Tibial artery (tissue), 4 donors: ENCODE results near the gene PCA3.

Experiments
- DNase-seq, 2 donors: peaks; one replicate each; pipeline ENCODE4 v3.0.0-alpha.2; 2019
- H3K27ac ChIP-seq, 2 donors: fragments of 200-600 bp; sonication (generic) in 1 of 2; 1 replicate in 1 of 2; 2 replicates in 1 of 2; pipeline ENCODE4 v1.5.1; 2018 to 2019; ENCODE audit warnings: mild to moderate bottlenecking in 1 of 2
- H3K27me3 ChIP-seq, 2 donors: fragments of 200-600 bp; sonication (generic) in 1 of 2; one replicate each; pipeline versions ENCODE4 v1.5.1 to v1.6.0; 2016 to 2019
- H3K36me3 ChIP-seq, 3 donors: fragments of 200-600 bp; sonication (generic) in 2 of 3; one replicate each; pipeline ENCODE4 v1.5.1; 2016 to 2019; ENCODE audit warnings: mild to moderate bottlenecking in 2 of 3
- H3K4me1 ChIP-seq, 4 donors: fragments of 200-600 bp; sonication (generic) in 2 of 4; 1 replicate in 3 of 4; 2 replicates in 1 of 4; pipeline ENCODE4 v1.5.1; 2016 to 2019
- H3K4me3 ChIP-seq, 2 donors: fragments of 200-600 bp; sonication (generic) in 1 of 2; 1 replicate in 1 of 2; 2 replicates in 1 of 2; pipeline ENCODE4 v1.5.1; 2018 to 2019; ENCODE audit warnings: mild to moderate bottlenecking in 2 of 2
- H3K9me3 ChIP-seq, 3 donors: fragments of 200-600 bp; sonication (generic) in 1 of 3; one replicate each; pipeline ENCODE4 v1.5.1; 2016 to 2019
- CTCF ChIP-seq, 2 experiments: fragments of 200-600 bp in 1 of 2; fragments of 450-650 bp in 1 of 2; IDR thresholded peaks; one replicate each; pipeline ENCODE4 v1.5.1; 2017 to 2019; ENCODE audit warnings: antibody characterized with exemption in 2 of 2, mild to moderate bottlenecking in 1 of 2, moderate library complexity in 1 of 2
- intact Hi-C: fragments of 100-400 bp; cut with DNase I; formaldehyde crosslinking; loops from one replicate; pipeline ENCODE4 v1.15.0; 2023; ENCODE audit warnings: low total_unique reads

Gene PCA3

GRCh38 chr9:76789840-76790239 lies 25.6 kb downstream of the PCA3 start:
- Histone ChIP-seq H3K9me3 (no peaks in the 10 kb centered on the region), H3K27me3 (no peaks in the 10 kb centered on the region), H3K4me1 (peaks cover 0 to 19% (median 0%) of the 10 kb centered on the region in 4 donors), H3K4me3 (no peak overlapping the region), H3K27ac (no peak overlapping the region), H3K36me3 (peaks cover 8 to 9% (median 8%) of the 10 kb centered on the region in 3 donors)
- intact Hi-C loops = no loop called here
- no peak for DNase-seq
- TF ChIP-seq CTCF (IDR thresholded peaks at IDR 0.05) = no peak

GRCh38 chr9:76793784-76794431 lies 29.7 kb downstream of the PCA3 start:
- Histone ChIP-seq H3K27me3 (no peaks in the 10 kb centered on the region), H3K4me1 (peaks cover 0 to 5% (median 0%) of the 10 kb centered on the region in 4 donors), H3K9me3 (no peaks in the 10 kb centered on the region), H3K4me3 (no peak overlapping the region), H3K27ac (no peak overlapping the region), H3K36me3 (peaks cover 0 to under 1% (median 0%) of the 10 kb centered on the region in 3 donors)
- no peak for DNase-seq
- intact Hi-C loops = no loop called here
- no peak for TF ChIP-seq CTCF (IDR thresholded peaks at IDR 0.05)

GRCh38 chr9:76796296-76796695 lies 32.1 kb downstream of the PCA3 start:
- Histone ChIP-seq H3K4me3 (no peak overlapping the region), H3K4me1 (peaks cover 0 to 5% (median 0%) of the 10 kb centered on the region in 4 donors), H3K27ac (no peak overlapping the region), H3K36me3 (no peaks in the 10 kb centered on the region), H3K9me3 (no peaks in the 10 kb centered on the region), H3K27me3 (no peaks in the 10 kb centered on the region)
- intact Hi-C loops = no loop called here
- no peak for DNase-seq
- no peak for TF ChIP-seq CTCF (IDR thresholded peaks at IDR 0.05)

- Histone ChIP-seq H3K4me1 (peaks cover 0 to 5% (median 0%) of the 10 kb centered on the region in 4 donors), H3K9me3 (no peaks in the 10 kb centered on the region), H3K4me3 (no peak overlapping the region), H3K27me3 (no peaks in the 10 kb centered on the region), H3K27ac (no peak overlapping the region), H3K36me3 (no peaks in the 10 kb centered on the region)
- intact Hi-C loops = no loop called here
- no peak for TF ChIP-seq CTCF (IDR thresholded peaks at IDR 0.05)
- no peak for DNase-seq
Measured at GRCh38 chr9:76798527-76798926, 34.3 kb downstream of the PCA3 start.

- no peaks in the 10 kb centered on the region for H3K9me3 ChIP-seq
- no peak for TF ChIP-seq CTCF (IDR thresholded peaks at IDR 0.05)
- no peak for DNase-seq
- peaks cover 0 to 8% (median 5%) of the 10 kb centered on the region in 3 donors for H3K36me3 ChIP-seq
- no peak overlapping the region for H3K4me3 ChIP-seq
- H3K4me1 ChIP-seq = peaks cover 0 to 5% (median 0%) of the 10 kb centered on the region in 4 donors
- no peaks in the 10 kb centered on the region for H3K27me3 ChIP-seq
- intact Hi-C loops = no loop called here
- H3K27ac ChIP-seq = no peak overlapping the region
Measured at GRCh38 chr9:76799473-76799872, 35.2 kb downstream of the PCA3 start.
